IPS-NIHi11 (cell line): ENCODE measurements around the gene RPS15A.

Experiments
- DNase-seq: peaks from one replicate; pipeline ENCODE4 v3.0.0; 2012; ENCODE audit warnings: mixed read lengths, low spot score

The RPS15A gene

DNA sequence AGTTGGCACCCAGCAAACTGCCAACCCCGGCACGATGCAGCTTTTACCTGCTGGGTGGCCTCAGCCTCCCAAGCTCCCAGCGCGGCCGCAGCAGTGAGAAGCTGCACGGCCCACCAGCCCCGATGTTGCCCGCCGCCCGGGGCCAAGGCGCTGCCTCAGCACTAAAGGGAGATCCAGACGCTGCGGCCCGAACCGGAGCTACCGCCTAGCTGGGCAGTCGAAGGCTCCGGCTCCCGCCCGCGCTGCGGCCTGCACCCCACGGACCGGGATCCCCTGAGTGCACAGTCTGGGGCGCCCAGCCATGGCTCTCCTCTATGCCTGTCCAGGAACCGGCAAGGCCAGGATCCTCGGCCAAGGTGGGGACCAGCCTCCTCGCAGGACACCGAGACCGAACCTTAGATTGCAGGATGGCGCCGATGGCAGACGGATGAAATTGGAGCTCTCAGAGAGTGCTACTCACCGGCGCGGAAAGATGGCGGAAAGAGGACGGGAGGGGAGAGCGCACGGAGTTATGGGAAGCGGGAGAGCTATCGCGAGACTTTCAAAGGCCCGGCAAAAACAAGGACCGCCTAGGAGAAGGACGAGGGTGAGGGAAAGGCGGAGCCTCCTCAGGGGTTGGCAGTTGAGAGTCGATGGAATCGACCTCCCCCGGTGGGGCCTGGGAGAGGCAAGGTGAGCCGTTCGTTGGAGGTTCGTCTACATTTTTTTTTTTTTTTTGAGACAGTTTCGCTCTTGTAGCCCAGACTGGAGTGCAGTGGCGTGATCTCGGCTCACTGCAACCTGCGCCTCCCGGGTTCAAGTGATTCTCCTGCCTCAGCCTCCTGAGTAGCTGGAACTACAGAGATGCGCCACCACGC, at the start of gene RPS15A:
RPS15A (minus strand) TSS at position 485 of the 857 bp plus-strand sequence. CDS start 1,221 bp downstream, outside the sequence.
- peak; percentile 97 for DNase-seq

DNA sequence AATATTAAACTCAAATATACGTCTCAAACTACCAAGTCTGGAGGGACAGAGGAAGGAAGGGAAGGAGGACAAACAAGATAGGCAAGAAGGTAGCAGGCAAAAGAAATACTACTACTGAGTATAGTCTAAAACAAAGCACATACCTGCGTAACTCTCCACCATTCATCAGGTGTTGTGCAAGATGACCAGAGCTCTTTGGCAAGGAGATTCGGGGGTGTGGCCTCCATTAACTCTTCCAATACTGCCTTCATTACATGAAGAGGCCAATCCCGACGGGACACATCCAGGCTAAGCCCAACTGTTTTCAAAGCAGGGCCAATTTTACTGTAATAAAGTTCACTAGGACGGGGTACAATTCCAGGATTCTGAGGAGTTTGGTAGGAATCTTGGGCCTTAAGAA, 49.4 kb upstream of the RPS15A start:
- DNase-seq: peak; percentile 60

DNA sequence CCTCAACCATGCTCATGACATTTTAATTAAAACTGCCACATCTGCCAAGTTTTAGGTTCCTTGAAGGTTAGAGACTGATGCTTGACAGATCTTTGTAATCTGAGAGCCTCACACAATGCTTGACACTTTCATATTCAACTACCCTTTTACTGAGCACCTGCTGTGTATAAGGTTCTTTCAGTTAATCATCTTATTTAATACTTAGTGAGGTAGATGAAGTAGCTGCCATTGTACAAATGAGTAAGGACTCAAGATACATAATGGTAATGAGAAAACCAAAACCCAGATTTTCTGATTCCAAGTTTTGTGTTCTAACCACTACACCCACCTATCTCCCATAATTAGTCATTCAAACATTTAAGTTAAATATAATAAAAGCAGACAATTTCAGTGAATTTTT, 46.6 kb upstream of the RPS15A start:
- no peak for DNase-seq

DNA sequence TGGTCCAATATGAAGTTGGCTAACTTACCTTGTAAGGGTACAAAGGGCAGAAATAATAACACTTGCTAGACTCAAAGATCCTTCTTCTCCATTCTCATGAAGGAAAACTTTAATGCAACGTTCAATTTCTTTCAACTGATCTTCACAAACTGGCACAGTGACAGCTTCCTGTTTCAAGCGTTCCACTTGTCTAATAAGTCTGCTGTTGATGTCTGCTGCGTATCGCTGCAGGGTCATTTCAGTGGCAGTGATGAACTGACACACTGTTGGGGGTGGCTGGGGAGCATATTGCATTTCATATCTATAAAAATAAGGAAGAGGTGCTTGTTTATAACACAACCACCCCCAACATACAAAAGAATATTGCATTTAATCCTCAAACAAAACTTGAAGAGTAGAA, 44.7 kb upstream of the RPS15A start:
- no peak for DNase-seq

DNA sequence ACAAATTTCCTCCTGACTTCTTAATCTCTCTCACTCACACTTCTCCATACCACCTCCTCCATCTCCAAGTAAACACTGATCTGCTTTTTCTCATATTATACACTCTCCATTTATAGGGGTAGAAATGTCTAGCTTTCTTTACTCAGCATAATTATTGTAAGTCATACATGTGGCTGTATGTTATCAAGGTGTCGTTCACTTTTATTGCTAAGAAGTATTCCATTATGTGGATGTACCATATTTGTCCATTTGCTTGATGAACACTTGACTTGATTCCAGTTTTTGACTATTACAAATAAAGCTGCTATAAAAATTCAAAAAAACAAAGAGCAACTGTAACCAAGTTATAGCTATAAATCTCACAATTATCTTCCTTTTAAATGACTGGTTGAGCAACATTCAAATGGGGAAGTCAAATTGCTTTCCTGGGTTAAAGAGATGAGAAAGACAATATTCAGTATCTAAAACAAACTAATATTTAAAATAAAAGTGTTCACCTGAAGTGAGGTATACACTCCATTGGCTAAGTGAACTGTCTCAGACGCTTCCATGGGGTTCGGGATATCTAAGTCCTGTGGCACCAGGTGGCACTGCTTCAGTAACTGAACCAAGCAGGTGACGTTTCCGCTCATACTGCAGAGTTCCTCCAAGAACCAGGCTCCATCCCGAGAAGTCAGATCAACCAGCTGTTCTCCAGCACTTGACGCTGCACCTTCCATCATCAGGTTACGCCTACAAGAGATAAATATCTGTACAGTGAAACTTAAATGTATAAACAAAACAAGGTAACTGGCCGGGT, 43.8 kb upstream of the RPS15A start:
- no peak for DNase-seq

DNA sequence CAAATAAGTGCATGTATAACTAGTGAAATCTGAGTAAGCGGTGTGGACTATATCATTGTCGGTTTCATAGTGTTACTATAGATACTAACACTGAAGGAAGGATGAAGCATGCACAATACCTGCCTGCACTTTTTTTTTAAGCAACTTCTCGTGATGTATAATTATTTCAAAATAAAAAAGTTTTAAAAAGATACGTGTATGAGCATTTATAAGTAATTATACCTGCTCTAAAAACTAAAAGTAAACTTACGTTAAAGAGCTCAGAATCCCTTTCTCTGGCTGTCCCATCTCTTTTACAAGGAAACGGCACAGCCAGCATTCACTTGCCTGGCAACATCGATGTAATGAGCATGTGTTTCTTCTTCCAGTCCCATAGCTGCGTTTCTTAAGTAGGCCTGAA, 42.5 kb upstream of the RPS15A start:
- no peak for DNase-seq

DNA sequence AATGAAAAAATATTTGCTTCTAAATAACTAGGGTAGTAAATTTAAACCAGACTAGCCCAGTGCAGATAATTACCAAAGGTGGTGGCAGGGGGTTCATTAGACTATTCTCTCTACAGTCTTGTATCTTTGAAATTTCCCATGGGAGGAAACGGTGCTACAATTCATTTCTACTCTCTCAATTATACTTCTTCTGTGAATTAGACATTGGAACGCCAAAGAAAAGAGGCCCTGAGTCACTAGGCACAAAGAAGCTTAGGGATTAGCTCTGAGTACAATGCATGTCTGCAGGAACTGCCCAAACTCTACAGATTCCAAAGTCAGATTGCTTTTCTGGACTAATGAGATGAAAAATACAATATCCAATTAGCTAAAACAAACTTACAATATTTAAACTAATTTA, 41.9 kb upstream of the RPS15A start:
- DNase-seq: no peak

DNA sequence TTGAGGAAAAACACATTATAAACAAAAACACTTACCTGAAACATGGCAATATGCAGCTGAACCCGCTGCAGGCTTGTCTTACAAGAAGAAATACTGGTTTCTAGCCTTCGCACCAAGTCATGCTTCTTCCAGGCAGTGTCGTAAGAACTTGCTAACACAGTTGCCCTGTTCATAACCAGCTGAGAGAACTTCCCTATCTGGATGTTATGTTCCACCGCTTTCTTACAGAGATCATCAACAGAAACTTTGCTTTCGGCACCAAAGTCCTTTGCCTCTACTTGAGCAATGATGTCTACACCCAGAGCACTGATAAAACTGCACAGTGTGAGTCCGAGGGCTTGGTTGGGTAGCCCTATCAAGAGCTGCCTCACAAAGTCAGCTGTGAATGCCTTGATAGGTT, 39.1 kb upstream of the RPS15A start:
- DNase-seq: no peak

DNA sequence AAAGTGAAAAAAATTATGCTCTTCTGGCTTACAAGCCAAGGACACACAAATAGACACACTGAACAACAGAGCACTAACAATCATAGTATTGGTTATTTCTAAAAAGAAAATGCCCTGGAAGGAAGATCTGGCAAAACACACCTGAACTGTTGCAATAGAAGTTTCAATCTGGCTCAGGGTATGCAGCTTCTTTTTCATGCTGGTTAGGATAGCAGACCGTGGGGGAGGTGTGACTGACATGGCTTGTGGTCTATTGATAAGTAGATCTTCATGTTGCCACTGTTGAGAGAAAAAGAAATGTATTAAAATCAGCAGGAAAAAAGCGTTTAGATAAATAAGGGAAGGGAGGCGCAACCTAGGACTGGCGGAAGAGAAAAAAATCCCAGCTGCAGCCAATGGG, 37.8 kb upstream of the RPS15A start:
- DNase-seq: no peak

DNA sequence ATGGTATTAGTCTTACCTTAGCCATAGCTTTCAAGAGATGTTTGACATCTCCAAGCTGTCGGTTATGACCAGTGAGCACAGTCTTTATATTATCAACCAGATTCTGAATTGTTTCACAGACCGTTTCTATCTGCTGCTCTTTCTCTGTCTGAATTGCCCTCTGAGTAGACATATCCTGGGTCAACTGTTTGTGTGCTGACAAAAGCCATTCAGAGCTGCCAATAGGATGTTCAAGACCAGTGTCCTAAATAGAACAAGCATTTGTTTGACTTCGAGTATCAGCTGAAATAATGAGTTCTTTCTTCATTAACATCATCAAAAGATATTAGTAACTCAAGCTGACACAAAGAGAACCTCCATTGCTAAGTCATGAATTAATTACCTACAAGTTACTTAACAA, 26.2 kb upstream of the RPS15A start:
- no peak for DNase-seq

DNA sequence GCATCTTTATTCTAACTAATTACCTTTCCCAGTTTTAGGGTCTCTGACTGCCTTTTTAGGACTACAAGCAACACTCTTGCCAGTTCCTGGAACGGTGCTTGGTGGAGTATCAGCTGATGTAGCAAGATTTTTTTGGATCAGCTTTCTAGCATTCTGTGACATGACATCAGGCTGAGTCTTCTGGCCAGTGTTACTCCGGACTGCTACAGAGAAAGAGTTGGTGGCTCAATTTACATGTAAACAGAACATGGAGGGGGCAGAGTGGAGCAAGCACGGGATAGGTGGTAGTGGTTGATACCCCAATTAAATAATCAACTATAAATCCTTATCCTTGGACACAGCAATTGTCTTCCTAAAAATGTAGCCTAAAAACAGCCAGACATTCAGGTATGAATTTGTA, 21.8 kb upstream of the RPS15A start:
- no peak for DNase-seq

DNA sequence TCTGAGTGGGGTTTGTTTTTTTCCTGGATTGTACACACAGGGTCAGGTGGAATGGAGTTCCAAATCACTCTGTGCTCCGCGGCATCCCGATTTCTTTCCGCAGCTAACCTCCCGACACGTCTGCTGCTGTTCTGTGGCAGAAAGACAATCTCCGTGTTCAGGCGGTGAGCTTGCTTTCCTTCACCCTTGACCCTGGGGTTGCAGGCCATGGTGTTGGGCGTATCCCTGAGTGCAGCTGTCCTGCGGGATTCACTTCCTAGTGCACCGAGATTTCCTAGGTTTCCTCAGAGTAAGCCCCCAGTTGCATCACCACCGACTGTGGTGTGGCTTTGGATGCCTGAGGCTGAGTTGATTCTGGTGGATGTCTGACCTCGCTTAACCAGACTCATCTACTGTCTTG, 19.0 kb upstream of the RPS15A start:
- DNase-seq: no peak

DNA sequence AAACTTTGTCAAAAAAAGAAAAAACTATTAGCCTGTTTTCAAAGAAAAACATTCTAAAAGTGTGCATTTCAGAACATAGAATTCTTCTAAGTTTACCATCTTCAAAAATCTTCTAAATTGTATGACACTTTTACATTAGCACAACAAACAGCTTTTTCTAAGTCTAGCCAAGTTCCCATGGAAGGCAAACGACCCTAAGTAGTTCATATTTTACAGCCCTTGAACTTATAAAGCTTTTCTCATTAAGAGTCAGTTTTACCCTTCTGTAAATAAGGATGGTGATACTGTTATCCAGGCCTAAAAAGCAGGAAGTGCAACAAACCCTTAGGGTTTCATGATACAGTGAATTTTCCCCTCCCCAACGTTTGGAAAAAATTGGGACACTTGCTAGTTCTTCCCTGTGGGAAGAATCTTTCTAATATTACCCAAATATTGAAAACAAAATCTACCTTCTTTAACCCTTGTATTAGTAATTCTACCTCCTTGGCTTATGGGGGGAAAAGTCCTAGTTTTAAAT, 15.2 kb upstream of the RPS15A start:
- no peak for DNase-seq

DNA sequence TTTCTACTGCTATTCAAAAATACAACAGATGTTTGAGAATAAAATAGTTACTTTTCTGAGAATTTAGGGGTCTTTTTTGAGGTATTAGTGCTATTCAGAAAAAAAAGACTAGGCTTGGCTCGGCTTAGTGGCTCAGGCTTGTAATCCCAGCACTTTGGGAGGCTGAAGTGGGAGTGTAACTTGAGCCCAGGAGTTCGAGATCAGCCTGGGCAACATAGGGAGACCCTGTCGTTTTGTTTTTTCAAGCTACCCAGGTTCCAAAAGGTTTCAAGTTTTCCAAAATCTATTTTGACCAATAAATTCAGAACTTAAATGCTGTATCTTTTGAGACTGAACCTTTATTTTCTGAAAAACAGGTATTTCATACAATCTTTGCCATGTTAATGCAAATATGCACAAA, 14.4 kb upstream of the RPS15A start:
- no peak for DNase-seq

DNA sequence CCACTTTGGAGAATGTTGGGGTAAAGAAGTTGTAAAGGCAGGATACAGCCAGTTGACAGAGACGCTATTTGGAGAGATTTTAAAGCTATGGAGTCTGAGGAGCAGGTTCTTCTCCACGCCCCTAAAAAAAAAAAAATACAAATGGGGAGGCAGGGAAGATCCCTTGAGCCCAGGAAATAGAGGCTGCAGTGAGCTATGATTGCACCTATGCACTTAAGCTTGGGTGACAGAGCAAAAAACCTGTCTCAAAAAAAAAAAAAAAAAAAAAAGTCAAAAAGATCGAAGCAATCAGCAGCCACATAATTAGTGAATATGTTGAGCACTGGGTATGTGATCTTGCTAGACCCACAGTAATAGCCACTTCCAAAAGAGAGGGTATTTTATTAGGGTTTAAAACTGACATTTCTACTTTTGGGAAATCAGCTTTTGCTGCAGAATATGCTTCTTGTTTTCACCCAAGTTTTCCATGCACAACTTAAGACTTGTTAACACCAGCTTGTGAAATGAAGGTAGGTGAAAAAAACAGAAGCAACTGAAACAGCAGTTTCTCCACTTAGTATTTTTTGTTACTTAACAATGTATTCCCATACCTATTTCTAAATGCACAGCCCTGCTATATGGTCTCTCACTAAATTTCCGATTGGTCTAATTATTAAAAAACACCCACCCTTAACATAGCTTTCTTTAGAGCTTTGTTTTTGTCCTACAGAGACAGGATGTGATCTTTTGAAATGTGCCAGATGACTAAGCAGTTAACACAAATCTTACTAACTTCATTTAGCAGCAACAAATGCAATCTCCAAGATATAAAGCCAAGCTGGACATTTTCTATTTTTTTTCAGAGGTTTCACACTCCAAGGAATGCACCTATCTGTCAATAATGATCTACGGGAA, 13.7 kb upstream of the RPS15A start:
- DNase-seq: no peak

DNA sequence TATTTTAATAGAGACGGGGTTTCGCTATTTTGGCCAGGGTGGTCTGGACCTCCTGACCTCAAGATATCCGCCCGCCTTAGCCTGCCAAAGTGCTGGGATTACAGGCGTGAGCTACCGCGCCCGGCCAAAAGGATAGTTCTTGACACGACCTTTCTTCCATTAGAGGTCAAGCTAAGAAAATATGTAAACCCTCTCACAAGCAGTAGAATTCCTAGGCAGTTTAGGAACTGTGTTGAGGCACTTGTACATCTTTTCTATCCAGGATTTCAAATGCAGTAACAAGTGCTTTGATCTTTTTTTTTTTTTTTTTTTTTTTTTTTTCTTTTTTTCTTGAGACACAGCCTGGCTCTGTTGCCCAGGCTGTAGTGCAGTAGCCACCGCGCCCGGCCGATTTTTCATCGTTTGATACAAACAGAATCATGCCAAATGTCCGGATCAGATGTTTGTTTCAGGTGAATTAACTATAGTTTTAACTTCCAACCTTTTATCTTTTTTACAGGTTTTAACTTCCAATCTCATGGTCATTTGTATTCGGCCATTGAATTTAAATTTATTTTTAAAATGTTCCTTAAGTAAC, 12.7 kb upstream of the RPS15A start:
- DNase-seq: no peak

DNA sequence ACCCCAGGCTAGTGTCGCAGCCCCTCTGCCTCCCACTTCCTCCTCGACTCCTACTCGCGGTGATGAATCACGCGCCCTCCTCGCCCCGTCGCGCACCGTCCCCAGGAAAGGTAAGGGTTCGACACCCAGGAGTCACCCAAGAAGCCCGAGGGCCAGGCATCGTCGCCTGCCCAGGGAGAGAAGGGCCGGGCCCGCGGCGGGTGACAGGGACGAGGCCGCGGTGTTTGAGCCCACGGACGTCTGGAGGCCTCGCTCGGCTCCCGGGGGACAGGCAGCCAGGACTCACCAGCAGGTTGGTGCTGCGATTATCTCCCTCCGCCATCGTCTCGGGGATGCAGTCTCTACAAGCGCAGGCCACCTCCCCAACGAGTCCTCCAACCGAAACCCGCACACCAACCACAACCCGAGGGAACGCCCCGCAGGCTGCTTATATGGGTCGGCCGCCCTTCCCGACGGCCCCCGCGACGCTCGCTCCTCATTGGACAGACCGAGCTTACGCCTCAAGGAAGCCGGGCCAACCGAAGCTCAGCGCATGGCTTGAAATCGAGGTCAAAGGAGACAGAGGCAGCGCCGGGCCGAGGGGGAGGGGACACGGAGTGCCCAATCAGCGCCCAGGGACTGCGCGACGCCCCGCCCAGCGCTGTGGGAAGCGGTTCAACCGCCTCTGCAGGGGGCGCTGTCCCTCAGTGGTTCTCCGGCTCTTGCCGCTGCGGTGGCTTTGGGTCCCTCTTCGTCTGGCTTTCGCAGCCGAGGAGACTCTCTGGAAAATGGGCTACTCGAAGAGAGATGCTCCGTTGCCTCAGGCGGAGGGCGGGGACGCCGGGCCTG, 11.2 kb upstream of the RPS15A start, which contains the start of gene ARL6IP1:
ARL6IP1 (minus strand) TSS at position 405 of the 828 bp plus-strand sequence; CDS start at position 322, 83 bp downstream.
- DNase-seq: peak; percentile 98

DNA sequence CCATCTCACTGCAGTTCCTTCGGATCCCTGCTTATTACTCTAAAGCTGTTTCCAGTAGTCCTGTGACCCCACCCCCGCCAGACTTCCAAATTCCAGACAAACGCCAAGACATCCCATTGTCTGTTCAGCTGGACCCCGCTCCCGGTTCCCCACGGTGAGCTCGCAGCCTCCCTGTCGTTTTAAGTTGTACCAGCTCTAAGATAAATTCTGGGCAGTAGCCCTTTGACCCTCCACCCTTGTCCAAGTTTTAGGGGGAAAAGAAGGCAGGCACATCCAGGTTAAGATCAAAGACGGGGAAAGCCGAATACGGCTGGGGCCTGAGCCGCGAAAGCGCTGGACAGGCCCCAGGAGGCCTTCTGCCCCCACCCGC, 10.6 kb upstream of the RPS15A start:
- DNase-seq: peak; percentile 17

DNA sequence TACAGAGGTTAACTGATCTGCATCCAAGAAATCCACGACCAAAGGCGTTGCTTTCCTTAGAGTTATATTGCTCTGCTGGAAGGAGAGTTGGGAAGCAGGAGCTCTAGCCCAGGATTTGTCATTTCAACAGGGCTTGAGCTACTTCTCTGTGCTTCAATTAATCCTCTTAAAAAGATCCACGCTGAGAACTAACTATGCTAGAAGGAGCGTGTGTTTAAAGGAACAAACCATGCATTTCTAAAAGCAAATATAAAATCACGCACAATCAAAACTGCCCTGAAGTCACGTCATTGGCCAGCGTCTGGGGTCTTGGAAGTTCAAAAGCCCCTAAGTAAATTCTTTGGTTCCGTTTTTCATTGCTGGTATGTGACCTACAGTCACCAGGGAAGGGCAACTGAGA, 10.2 kb upstream of the RPS15A start:
- DNase-seq: no peak

DNA sequence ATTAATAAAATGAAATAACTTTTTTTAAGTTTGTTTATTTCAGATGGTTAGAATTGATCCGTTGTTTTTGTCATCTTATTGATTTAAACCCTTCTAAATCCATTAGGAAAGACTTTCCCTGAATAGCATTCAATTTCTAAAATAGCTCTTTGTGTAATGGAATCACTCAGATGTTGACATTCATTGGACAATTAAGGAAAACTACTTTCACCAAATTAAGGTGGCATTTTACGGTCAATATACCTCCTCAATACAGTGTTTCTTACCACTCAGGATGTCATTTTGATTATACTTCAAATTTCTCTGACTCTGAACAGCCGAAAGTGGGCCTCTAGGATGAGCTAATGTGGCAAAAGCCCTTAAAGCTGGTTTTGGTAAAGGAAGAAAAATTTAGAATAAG, 9.4 kb upstream of the RPS15A start:
- DNase-seq: no peak

DNA sequence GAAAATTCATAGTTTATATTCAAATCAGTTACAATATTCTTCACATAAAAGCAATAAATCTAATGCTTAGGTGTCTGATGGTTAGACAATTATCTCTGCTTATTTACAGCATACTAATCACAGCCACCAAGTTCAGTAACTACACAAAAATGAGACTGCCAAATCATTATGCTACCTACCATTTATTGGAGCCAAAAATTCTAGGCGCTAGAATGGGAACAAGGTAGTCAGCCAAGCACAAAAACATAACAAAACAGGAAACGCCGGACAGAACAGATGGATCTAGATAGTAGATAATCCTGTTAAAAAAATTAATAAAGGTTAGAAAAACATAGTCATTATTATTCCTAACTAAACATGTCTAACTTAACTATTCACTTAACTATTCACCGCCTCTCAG, 7.6 kb upstream of the RPS15A start:
- DNase-seq: no peak
